Activated naive CD8-positive, alpha-beta T cell treated with anti-CD3 and anti-CD28 coated beads, Interleukin-2, amount 50 U/mL, for 24 hours (primary cell): ENCODE data around the gene PIP5K1B.

Experiments
- ATAC-seq: fragments of 150-1000 bp; cut with Tn5 transposase; one replicate; pipeline ENCODE4 v1.10.0; 2021
- DNase-seq: peaks from one replicate; pipeline ENCODE4 v3.0.0; 2021
- H3K27ac Mint-ChIP-seq: one replicate; pipeline ENCODE4 v1.8.0; 2021; ENCODE audit warnings: mild to moderate bottlenecking, mixed read lengths
- H3K27me3 Mint-ChIP-seq: one replicate; pipeline ENCODE4 v1.8.0; 2021; ENCODE audit warnings: mixed read lengths
- H3K36me3 Mint-ChIP-seq: one replicate; pipeline ENCODE4 v1.8.0; 2021; ENCODE audit warnings: low read depth, mixed read lengths
- H3K4me1 Mint-ChIP-seq: one replicate; pipeline ENCODE4 v1.8.0; 2021; ENCODE audit warnings: mixed read lengths
- H3K4me3 Mint-ChIP-seq: one replicate; pipeline ENCODE4 v1.8.0; 2021; ENCODE audit warnings: mild to moderate bottlenecking, moderate library complexity, mixed read lengths
- H3K9me3 Mint-ChIP-seq: one replicate; pipeline ENCODE4 v1.8.0; 2021; ENCODE audit warnings: mixed read lengths

PIP5K1B gene

DNA sequence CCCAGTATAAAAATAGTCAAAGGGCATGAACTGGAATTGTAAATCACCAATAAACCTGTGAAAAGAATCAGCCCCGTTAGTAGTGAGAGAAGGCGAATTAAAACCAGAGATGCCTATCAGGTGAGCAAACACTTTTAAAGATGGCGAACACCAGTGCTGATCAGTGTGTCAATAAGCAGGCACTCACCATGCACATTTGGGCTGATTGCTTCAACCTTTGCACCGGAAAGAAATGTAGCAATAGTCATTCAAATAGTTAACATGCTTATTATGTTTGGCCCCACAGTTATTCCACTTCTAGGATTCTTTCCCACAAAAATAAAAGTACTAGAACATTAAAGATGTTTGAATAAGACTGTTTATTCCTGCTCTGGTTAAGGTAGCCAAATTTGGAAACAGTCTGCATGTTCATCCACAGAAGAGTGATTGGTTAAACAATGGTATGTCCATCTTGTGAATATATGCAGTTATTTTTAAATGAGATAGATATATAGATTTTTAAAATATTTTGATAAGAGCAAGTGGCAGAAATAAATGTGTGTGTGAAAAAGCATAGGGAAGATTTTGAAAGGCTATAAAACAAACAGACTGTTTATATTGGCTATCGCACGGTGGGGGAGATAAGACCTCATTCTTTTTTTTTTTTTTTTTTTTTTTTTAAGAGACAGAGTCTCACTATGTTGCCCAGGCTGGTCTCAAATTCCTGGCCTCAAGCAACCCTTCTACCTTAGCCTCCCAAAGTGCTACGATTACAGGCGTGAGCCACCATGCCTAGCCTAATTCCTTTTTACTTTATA lies 112.2 kb downstream of the PIP5K1B start:
- no peak overlapping the region for H3K27ac Mint-ChIP-seq
- H3K4me3 Mint-ChIP-seq: no peak overlapping the region
- H3K9me3 Mint-ChIP-seq: no peaks in the 10 kb centered on the region
- ATAC-seq (no peak), DNase-seq (no peak)
- H3K36me3 Mint-ChIP-seq: no peaks in the 10 kb centered on the region
- H3K27me3 Mint-ChIP-seq: peaks cover 6% of the 10 kb centered on the region
- no peaks in the 10 kb centered on the region for H3K4me1 Mint-ChIP-seq

DNA sequence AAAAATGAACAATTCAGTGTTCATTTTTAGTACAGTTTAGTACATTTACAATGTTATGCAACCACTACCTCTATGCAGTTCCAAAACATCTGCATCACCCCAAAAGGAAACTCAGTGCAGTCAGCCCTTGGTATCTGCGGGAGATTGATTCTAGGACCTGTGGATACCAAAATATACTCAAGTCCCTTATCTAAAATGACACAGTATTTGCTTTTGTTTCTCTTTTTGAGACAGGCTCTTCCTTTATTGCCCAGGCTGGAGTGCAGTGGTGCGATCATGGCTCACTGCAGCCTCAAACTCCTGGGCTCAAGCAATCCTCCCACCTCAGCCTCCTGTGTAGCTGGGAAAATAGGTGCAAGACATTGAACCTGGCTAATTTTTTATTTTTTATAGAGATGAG lies 114.0 kb downstream of the PIP5K1B start:
- DNase-seq (no peak), ATAC-seq (no peak)
- Mint-ChIP-seq H3K36me3 (no peaks in the 10 kb centered on the region), H3K27ac (no peak overlapping the region), H3K27me3 (no peaks in the 10 kb centered on the region), H3K4me3 (no peak overlapping the region), H3K9me3 (no peaks in the 10 kb centered on the region), H3K4me1 (no peaks in the 10 kb centered on the region)

DNA sequence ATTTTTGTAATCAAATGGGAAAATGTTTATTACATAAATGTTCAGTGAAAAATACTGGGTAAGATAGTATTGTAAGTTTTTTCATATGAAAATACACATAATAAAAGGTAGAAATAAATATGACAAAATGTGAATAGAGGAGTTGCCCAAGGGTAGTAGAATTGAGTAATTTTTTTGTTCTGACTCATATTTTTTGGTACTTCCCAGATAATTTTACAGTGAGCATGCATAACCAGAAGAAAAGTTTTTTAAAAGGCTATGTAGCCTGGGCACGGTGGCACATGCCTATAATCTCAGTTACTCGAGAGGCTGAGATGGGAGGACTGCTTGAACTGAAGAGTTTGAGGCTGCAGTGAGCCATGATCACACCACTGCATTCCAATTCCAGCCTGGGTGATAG lies 116.9 kb downstream of the PIP5K1B start:
- Mint-ChIP-seq H3K36me3 (no peaks in the 10 kb centered on the region), H3K4me1 (no peaks in the 10 kb centered on the region), H3K9me3 (no peaks in the 10 kb centered on the region), H3K27ac (no peak overlapping the region), H3K4me3 (no peak overlapping the region), H3K27me3 (no peaks in the 10 kb centered on the region)
- no peak for ATAC-seq
- DNase-seq: no peak

DNA sequence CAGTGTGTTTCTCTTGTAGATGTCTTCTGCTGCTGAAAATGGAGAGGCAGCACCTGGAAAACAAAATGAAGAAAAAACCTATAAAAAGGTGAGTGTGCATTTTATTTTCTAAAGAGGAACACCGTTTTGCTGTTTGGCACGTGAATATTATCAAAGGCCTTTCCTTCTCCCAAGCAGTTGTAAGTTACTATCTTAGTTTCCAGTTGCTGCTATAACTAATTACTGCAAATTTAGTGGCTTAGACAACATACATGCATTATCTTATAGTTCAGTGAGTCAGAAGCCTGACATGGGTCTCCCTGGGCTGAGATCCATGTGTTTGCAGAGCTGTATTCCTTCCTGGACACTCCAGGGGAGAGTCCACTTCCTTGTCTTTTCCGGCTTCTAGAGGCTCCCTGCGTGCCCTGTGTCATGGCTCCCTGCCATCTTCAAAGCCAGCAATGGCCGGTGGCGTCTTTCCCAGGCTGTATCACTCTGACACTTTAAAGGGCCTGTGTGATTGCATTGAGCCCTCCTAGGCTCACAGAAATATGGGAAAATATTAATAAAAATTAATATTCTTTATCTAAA lies 117.6 kb downstream of the PIP5K1B start:
- H3K4me3 Mint-ChIP-seq: no peak overlapping the region
- no peaks in the 10 kb centered on the region for H3K9me3 Mint-ChIP-seq
- H3K36me3 Mint-ChIP-seq: no peaks in the 10 kb centered on the region
- H3K4me1 Mint-ChIP-seq: no peaks in the 10 kb centered on the region
- H3K27me3 Mint-ChIP-seq: no peaks in the 10 kb centered on the region
- DNase-seq (no peak), ATAC-seq (no peak)
- H3K27ac Mint-ChIP-seq: no peak overlapping the region

DNA sequence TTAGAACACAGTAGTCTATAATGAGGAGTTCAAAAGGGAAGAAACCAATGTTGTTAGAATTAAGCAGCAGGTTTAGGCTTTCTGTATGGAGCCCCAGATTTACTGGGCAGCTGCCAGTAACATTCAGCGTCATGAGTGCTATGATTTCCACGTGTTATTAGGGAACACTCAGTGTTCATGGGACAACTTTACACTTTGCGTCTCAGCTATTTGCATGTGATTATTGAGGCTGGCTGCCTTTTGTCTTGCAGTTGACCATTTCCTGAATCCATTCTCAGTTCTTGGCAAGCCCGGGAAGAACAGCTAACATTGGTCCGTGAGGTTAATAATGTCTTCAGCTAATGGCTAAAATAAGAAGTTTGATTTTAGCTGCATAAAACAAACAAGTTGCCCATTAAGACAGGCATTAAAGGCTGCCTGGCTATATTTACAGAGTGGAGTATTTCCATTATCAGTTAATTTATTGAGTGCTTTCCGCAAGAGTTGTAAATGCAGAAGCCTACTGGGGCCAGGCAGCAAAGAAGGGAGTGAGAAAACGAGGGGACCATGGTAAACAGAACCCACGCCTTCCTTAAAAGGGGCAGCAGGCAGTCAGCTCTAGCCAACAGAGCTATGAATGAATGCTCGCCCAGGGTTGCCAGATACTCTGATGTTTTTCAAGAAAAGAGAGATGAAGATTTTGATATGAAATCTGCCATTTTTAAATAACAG lies 120.9 kb downstream of the PIP5K1B start:
- Mint-ChIP-seq H3K4me3 (no peak overlapping the region), H3K27ac (no peak overlapping the region), H3K9me3 (no peaks in the 10 kb centered on the region), H3K27me3 (peaks cover 3% of the 10 kb centered on the region), H3K36me3 (no peaks in the 10 kb centered on the region), H3K4me1 (no peaks in the 10 kb centered on the region)
- ATAC-seq: no peak
- DNase-seq: no peak

DNA sequence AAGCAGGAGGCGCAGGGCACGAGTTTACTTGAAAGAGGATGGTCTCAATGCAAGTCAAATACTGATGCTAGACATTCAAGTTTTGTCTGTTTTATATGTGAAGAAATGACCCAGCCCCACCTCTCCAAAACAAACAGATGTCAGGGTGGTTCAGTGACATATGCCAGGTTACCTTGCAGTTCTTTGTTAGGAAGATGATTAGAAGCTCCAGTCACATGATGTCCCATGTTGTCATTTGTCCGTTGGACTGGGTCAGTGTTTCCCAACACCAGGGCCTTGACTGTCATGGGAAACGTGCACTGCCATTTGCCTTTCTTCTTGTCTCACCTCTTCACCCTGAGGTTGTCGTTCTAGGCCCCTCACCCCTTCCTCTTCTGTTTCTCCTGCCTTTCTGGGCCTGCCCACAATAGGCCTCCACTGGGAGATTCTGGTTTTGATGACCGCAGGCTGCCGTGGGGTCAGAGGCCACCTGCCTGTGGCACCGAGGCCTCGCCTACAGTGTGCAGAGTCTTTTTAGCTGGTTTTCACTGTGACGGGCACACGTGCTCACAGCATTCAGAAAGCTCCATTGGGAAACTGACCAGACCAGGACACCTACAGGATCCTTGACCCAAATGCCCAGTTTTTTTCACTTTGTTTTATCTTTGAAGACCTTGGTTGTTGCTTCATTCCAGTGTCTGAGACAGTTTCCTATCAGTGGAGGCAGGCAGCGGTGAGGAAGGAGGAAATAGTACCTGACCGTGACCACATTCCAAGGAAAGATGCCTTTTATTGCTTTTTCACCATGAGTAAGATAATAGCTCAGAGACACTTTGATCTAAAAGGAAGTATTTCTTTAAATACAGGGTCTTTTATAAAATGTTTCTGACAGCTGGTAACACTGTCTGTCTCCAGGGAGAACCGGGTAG lies 123.1 kb downstream of the PIP5K1B start:
- Mint-ChIP-seq H3K9me3 (no peaks in the 10 kb centered on the region), H3K4me1 (no peaks in the 10 kb centered on the region), H3K36me3 (no peaks in the 10 kb centered on the region), H3K4me3 (no peak overlapping the region), H3K27me3 (peaks cover 3% of the 10 kb centered on the region), H3K27ac (no peak overlapping the region)
- ATAC-seq: no peak
- no peak for DNase-seq

DNA sequence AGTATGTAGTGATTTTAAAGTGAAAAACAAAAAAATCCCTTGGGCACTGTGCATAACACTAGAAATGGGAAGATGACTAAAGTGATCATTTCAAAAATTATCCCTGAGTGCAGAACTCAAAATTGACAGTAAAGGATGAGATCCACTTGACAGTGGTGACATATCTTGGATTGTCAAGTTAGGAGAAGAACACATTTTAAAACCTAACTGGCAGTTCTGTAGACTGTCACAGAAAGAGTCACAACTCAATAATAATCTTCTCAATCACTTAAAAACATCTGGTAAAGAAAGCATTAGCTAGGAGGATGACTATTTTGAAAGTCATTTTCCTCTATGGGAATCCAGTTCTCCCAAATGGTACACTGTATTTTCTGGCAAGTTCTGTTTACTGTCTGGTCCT lies 127.1 kb downstream of the PIP5K1B start:
- H3K27me3 Mint-ChIP-seq: peaks cover 4% of the 10 kb centered on the region
- no peaks in the 10 kb centered on the region for H3K9me3 Mint-ChIP-seq
- H3K36me3 Mint-ChIP-seq: no peaks in the 10 kb centered on the region
- H3K4me3 Mint-ChIP-seq: no peak overlapping the region
- H3K27ac Mint-ChIP-seq: no peak overlapping the region
- DNase-seq: no peak
- no peaks in the 10 kb centered on the region for H3K4me1 Mint-ChIP-seq
- ATAC-seq: no peak

DNA sequence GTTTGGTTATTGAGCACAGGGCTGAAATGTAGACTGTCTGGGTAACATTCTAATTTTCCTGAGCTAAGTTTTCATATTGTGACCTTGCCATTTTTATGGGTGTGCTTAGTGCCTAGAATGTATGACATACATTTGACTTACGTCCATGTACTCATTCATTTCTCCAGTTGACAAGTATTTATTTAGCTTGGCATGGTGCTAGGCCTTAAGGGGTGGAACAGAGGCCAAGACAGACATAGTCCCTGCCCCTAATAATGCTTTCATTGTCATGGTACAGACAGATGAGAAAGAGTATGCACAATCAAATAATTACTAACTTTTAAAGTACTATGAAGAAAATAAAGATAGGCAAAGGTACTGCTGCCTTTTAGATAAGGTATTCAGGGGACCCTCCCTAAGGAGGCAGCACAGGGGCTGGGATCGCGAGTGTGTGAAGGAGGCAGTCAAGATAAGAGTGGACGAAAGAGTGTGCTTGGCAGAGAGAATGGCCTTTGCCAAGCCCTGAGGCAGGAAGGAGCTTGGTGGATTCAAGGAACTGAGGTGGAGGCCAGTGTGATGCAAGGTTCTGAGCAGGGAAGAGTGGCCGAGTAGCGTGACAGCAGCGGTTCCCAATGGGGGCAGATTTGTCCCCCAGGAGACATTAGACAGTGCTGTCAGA lies 128.0 kb downstream of the PIP5K1B start:
- H3K36me3 Mint-ChIP-seq: no peaks in the 10 kb centered on the region
- H3K27me3 Mint-ChIP-seq: peaks cover 6% of the 10 kb centered on the region
- H3K4me1 Mint-ChIP-seq: no peaks in the 10 kb centered on the region
- DNase-seq (no peak), ATAC-seq (no peak)
- no peak overlapping the region for H3K27ac Mint-ChIP-seq
- H3K9me3 Mint-ChIP-seq: no peaks in the 10 kb centered on the region
- no peak overlapping the region for H3K4me3 Mint-ChIP-seq

DNA sequence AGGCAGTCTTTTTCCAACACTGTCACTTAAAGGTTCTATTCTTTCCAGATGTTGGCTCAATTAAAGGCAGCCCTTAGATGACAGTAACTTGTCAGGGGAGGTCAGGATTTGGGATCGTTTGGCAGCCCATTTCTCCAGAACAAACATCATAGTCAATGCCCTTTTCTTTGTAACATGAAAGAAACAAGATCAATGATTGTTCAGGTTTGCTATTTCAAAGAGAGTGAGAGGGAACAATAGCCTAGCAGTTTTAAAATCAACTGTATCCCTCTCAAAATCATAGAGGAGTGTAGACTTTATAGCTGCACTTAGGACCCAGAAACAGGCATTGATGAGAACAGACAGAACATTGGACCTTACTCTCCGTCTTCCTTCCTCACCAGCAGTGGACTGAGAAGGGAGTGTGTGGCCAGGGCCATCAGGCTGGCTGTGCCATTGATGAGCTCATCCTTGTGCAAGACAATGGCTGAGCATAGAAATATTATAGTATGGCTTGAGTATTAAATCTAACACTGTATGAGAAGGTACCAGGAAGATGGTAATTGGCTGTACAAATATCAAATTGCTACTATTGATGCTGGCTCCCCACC lies 130.0 kb downstream of the PIP5K1B start:
- ATAC-seq (no peak), DNase-seq (no peak)
- H3K36me3 Mint-ChIP-seq: no peaks in the 10 kb centered on the region
- H3K27me3 Mint-ChIP-seq: peaks cover 4% of the 10 kb centered on the region
- H3K4me3 Mint-ChIP-seq: no peak overlapping the region
- H3K4me1 Mint-ChIP-seq: no peaks in the 10 kb centered on the region
- H3K27ac Mint-ChIP-seq: no peak overlapping the region
- H3K9me3 Mint-ChIP-seq: no peaks in the 10 kb centered on the region

DNA sequence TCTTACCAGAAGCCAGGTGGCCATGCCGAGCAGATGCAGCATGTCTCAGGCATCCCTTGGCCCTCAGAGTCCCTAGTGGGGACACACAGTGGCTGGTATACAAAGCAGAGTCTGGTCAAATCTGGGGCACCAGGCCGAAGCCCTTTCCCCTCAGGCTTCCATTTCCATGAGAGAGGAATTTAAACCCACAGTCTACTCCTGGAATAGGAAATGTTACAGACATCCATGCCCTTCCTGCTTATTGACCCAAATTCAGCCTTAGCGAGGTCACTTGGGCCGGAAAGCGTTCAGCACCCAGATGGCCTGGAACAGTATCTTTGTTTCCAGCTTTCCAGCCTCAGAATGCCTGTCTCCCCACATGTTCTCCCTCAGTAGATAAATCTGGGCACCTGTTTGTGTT lies 131.7 kb downstream of the PIP5K1B start:
- DNase-seq: no peak
- Mint-ChIP-seq H3K27me3 (peaks cover 4% of the 10 kb centered on the region), H3K36me3 (no peaks in the 10 kb centered on the region), H3K4me1 (no peaks in the 10 kb centered on the region), H3K4me3 (no peak overlapping the region), H3K27ac (no peak overlapping the region), H3K9me3 (no peaks in the 10 kb centered on the region)
- ATAC-seq: no peak

DNA sequence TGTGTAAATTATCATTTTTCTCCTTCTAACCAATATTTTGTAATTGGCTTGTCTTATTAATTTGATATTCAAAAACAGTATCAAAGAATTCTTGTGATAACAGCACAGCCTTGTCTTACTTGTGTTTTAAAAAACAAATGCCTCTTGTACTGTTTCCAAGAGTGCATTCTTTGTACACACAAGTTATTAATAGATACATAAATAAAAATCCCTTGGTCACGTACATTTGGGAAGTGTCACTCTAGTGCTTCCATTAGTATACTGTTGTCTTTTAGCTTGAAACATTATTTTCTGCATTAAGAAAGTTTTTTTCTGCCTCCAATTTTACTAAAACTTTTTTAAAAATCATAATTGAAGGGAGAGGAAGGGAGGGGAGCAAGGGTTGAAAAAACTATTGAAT lies 133.2 kb downstream of the PIP5K1B start:
- no peaks in the 10 kb centered on the region for H3K36me3 Mint-ChIP-seq
- H3K4me3 Mint-ChIP-seq: no peak overlapping the region
- ATAC-seq (no peak), DNase-seq (no peak)
- peaks cover 4% of the 10 kb centered on the region for H3K27me3 Mint-ChIP-seq
- H3K4me1 Mint-ChIP-seq: no peaks in the 10 kb centered on the region
- no peak overlapping the region for H3K27ac Mint-ChIP-seq
- no peaks in the 10 kb centered on the region for H3K9me3 Mint-ChIP-seq

DNA sequence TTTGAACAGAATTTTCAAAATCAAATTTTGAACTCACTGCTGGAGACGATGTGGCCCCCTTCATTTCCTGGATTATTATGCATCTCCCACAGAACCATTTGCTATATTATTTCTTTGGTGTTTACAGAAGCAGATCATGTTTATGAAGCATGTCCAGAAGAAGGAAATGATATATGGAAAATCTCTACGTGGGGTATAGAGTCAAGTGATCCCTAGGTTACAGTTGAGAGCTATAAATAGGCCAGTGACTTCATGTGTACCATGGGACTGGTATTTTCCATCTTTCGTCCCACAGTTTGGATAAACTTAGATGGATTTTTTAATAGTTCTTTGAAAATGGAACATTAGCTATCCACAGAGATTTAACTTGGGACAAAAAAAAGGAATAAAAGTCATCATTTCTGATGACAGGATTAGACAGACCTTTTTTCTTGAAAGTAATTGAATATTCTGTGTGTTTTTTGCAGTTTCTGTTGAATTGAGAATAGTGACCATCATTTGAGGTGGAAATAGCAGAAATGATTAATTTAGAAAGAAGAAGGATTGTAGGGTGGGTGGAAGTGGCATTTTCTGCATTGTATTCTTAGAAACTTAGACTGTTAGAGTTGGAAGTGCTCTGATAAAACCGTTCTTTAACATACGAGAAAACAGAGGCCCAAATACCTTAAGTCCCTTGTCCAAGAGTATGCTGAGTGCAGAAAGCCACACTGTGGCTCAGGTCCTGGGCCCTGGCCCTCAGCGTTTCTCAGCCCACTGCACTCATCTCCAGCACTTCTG lies 136.4 kb downstream of the PIP5K1B start:
- Mint-ChIP-seq H3K4me1 (no peaks in the 10 kb centered on the region), H3K36me3 (no peaks in the 10 kb centered on the region), H3K4me3 (no peak overlapping the region), H3K27me3 (peaks cover 2% of the 10 kb centered on the region), H3K9me3 (no peaks in the 10 kb centered on the region), H3K27ac (no peak overlapping the region)
- DNase-seq (no peak), ATAC-seq (no peak)

DNA sequence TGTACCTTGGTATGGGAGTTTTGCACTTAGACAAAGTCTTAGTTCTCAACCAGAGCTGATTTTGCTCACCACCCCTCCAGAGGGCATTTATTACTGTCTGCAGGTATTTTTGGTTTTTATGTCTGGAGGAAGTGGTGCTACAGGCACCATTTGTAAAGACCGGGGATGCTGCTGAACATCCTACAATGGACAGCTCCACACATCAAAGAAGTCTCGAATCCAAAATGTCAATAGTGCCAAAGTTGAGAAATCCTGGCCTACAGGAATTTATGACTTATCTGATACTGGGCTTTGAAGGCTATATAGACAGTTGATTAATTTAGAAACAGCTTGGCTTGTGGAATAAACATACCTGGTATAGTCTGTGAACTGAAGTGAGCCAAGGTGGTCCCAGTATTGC lies 137.5 kb downstream of the PIP5K1B start:
- no peak for ATAC-seq
- no peaks in the 10 kb centered on the region for H3K36me3 Mint-ChIP-seq
- peaks cover 2% of the 10 kb centered on the region for H3K27me3 Mint-ChIP-seq
- no peaks in the 10 kb centered on the region for H3K4me1 Mint-ChIP-seq
- no peaks in the 10 kb centered on the region for H3K9me3 Mint-ChIP-seq
- H3K27ac Mint-ChIP-seq: no peak overlapping the region
- H3K4me3 Mint-ChIP-seq: no peak overlapping the region
- no peak for DNase-seq
